ENCODE data around the gene ZNF584.
"Not testable (repeated sequence)": the region's sequence is repeated elsewhere in the genome, so short reads cannot be mapped to it uniquely, and the experiment has no call there.

ZNF584 gene

GRCh38 chr19:58403920-58404478 lies 4.5 kb upstream of the ZNF584 start:
- not testable (repeated sequence) for DNase-seq (ENCODE audit: low read depth)

DNA sequence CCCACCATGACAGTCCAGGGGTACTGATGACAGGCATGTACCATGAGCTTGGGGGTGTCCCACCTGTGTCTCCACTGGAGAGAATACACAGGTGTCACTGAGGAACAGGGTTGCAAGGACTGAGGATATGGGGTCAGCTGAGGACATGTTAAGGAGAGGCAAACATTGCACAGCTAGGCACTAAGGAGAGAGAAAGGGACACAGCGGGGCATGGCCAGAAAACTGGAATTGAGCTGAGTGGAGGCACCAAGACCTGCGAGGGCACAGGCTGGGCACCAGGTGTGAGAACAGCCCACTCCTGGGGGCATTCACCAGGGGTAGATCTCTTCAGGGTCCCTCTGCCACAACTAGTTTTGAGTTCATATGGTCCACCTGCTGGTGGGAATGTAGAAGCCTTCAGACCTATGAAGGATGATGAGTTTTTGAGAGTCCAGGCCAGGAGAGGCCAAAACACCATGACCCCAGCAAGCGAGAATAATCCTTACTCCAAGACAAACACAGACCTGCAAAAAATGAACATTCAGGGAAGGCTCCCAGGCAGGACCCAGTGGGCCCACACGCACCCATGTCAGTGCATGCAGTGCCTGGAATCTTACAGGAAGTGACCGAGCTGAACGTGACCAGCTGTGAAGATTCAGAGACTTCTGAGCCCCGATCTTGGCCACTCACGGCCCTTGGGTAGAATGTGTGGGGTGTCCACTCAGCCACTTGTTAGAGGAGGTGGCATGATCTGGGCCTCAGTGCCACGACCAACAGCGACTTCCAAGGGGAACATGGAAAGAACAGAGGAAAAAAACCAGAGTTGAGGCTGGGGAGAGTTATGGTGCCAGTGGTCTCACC lies 1.4 kb upstream of the ZNF584 start:
- DNase-seq (ENCODE audit: low read depth), result no peak

GRCh38 chr19:58407658-58408151 lies 744 bp upstream of the ZNF584 start:
- no peak for DNase-seq (ENCODE audit: low read depth)

DNA sequence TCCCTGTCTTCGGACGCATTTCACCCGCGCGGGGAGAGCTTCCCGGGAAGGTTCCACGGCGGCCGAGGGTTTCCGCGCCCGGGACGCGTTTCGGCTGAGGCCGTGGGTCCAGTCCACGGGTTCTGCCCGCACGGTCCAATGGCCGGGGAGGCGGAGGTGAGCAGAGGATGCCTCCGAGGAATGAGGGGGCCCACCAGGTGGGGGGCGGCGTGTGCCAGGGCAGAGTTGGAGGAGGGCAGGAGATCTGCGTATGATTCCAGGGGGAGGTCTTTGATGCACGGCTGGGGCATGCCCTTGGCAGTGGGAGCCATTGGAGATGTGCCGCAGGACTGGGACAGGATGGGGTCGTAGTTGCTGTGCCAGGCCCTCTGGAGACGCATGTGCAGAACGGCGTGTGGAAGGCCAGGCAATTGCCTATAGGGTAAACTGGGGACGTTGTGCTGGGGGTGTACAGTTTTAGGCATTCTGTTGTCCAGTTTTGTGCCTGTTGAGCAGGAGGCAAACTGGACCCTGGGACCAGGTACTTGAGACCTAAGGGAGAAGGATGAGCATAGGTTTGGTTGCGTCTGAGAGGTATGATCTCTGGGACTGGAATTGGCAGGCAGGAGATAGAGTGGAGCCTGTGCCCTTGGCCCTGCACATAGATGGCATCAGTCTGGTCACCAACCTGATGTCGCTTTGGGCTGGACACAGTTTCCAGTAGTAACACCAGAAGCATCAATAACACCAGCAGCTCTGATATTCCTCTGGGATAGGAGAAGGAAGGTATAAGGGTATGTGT lies 751 bp downstream of the ZNF584 start:
- no peak for DNase-seq (ENCODE audit: low read depth)

DNA sequence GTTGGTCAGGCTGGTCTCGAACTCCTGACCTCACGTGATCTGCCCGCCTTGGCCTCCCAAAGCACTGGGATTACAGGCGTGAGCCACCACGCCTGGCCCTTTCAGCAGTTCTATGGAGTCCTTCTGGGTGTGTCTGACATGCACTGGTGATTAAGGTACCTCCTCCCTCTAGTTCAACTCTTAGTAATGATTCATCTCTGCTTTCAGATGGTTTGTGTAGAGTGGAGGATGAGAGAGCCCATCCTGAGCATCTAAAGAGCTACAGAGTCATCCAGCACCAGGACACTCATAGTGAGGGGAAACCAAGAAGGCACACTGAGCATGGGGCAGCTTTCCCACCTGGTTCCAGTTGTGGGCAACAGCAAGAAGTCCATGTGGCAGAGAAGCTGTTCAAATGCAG lies 8.2 kb downstream of the ZNF584 start:
- no peak for DNase-seq (ENCODE audit: low read depth)

- no peak for DNase-seq (ENCODE audit: low read depth)
Measured at GRCh38 chr19:58417071-58417470, 8.6 kb downstream of the ZNF584 start.

DNA sequence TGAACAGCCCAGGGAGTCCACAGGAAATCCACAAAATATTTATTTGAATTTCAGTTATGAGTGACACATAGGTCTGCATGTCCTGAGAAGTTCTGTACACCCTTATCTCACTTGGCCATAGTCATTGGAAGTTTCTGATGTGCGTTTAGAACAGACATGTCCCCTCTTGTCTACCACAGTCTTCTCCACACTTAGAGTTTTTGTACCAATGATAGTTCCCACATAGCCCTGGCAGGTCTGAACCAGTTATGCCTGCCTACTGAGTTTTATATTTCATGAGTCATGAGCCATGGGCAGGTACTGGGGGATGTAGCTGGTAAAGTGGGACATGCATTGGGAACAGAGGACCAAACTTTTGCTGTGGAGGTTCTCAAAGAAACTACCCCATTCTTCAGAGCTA lies 20.2 kb downstream of the ZNF584 start:
- DNase-seq (ENCODE audit: low read depth), result no peak

DNA sequence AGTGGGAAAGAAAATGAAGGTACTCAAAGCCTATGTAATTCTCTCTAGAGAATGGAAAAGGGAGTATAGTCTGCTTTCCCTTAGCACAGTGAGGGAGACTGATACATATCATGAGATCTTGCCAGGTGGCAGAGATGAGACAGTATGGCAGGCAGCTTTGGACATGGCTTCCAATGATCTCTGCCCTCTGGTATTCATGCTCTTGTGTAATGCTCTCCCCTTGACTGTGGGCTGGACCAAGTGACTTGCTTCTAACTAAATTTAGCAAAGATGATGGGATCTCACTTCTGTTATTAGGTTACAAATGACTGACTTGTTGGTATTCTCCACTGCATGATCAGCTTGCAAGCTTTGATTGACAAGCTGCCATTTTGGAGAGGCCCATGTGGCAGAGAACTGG lies 21.3 kb downstream of the ZNF584 start:
- no peak for DNase-seq (ENCODE audit: low read depth)

GRCh38 chr19:58434217-58434616 lies 25.8 kb downstream of the ZNF584 start:
- DNase-seq (ENCODE audit: low read depth), result no peak

DNA sequence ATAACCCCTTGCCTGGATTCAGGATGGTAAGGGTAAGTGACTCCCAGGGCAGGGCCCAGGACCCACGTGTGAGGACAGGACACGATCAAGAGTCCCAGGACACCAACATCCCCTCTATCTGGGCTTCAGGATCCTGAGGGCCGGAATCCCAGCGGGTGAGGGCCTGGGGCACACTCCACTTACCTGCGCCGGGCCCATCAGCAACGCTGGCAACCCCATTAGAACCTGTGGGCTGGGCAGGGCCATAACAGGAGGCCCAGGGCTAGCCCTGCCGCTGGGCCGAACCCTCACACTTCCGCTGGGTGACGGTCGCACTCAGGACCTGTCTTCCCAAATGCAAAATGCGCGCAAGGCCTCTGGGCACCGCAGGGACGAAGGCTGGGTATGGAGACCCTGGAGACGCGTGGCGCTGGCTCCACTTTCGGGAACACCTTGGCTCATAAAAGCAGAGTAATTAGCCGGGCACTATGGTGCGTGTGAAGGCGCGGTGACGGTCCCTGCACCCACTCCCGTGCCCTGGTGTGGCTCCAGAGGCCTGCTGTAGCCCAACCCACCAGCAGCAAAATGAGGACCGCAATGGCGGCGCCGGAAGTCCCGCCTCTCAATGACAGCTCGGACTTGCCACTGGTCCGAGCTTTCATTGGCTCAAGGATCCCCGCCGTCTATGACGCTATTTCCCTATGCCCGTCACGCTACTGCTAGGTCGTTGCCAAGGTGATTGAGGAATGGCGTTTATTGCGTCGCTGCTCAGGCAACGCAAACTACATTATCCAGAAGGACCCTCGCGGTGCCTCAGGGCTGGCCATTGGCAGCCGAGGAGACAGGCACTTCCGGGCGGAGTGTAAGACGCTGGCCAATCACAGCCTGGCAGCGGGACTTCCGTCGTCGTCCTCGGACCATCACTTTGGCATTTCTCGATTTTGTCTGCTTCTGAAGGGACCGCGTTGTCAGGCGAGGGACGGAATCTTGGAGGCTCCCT lies 31.4 kb downstream of the ZNF584 start, which contains the start of gene ZNF132:
Gene ZNF132, minus strand, starts transcription at position 578 of the 979 bp plus-strand sequence. Its CDS starts 332 bp downstream, at position 246.
- peak; percentile 82 for DNase-seq (ENCODE audit: low read depth)

DNA sequence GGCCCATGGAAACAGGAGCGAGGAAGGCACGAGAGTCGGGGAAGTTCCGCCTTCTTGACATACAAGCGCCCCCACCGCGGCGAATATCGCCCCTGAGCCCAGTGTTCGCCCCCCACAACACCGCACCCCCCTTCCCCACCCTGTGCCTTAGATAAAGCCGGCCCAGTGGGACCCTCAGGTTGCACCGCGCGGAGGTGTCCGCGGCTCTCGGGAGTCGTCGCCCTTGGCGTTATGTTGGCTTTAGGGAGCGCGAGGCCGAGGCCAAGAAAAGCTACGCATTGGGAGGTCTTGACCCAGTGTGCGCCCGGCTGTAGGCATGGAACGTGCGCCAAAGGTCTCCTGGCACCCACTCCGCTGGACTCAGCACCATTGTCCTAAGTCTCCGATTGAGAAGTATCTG lies 32.1 kb downstream of the ZNF584 start:
- no peak for DNase-seq (ENCODE audit: low read depth)

- DNase-seq (ENCODE audit: low read depth), result not testable (repeated sequence)
Measured at GRCh38 chr19:58442986-58443385, 34.5 kb downstream of the ZNF584 start.

DNA sequence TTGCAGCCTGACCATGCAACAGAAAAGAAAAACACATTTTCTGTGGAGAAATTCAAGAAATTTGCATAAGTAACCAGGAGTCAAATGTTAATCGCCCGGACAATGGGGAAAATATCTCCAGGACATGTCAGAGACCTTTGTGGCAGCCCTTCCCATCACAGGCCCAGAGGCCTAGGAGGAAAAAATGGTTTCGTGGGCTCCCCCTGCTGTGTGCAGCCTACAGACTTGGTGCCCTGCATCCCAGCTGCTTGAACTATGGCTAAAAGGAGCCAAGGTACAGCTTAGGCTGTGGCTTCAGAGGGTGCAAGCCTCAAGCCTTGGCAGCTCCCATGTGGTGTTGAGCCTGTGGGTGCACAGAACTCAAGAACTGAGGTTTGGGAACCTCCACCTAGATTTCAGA lies 40.4 kb downstream of the ZNF584 start:
- DNase-seq (ENCODE audit: low read depth), result not testable (repeated sequence)

GRCh38 chr19:58449980-58450379 lies 41.5 kb downstream of the ZNF584 start:
- not testable (repeated sequence) for DNase-seq (ENCODE audit: low read depth)

- DNase-seq (ENCODE audit: low read depth), result no peak
Measured at GRCh38 chr19:58450856-58451357, 42.5 kb downstream of the ZNF584 start.

GRCh38 chr19:58451358-58452101 lies 43.1 kb downstream of the ZNF584 start, which contains the start of gene ZNF324B:
Gene ZNF324B (plus strand): TSS chr19:58451622. CDS start chr19:58453702, 2,080 bp downstream.
- DNase-seq (ENCODE audit: low read depth), result peak; percentile 94

GRCh38 chr19:58453743-58454142 lies 45.3 kb downstream of the ZNF584 start:
- DNase-seq (ENCODE audit: low read depth), result no peak

GRCh38 chr19:58455306-58455705 lies 46.9 kb downstream of the ZNF584 start:
- DNase-seq (ENCODE audit: low read depth), result no peak

GRCh38 chr19:58456111-58456510 lies 47.7 kb downstream of the ZNF584 start:
- no peak for DNase-seq (ENCODE audit: low read depth)

DNA sequence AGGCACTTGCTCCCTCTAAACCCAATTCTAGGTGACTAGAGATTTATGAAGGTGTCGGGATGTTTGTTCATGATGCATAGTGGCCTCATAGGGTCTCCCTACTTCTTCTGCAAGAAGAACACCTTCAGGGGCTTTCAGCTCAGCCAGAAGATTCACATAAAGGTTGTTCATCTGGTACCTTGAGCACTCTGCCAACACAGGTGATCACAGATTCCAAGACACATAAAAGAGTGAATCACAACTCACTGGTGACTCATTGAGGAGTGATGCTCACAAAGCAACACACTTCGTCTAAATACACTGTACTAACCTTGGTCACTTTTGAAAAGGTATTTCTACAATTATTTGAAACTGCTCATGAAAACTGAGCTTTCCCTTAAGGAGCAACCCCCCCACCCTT lies 51.6 kb downstream of the ZNF584 start:
- no peak for DNase-seq (ENCODE audit: low read depth)

Measured in stimulated activated CD8-positive, alpha-beta memory T cell treated with anti-CD3 and anti-CD28 coated beads, Interleukin-15, amount 100 ng/mL, for 1 hour (primary cell).